ENCODE measurements around the gene WAC. TPM values are rescaled to one million over a fixed set of nuclear protein-coding genes. Genes with fewer than 3 reads are reported as not detected.
"Not testable (repeated sequence)": the region's sequence is repeated elsewhere in the genome, so short reads cannot be mapped to it uniquely, and the experiment has no call there.

WAC gene
- total RNA-seq, 1 donor from 2014 or later = 119 TPM

DNA sequence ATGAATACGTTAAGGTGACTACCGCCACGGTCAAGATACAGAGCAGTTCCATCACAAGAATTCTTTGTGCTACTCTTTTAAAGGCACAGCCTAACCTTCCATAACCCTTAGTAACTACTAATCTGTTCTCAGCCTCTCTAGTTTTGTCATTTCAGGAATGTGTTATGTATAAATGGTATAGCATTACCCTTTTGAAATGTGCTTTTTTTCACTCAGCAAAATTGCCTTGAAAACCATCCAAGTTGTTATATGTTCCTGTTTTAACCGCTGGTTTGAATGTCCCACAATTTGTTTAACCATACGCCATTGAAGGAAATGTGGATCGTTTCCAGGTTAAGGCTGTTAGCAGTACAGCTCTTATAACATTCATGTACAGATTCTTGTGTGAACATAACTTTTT lies 32.0 kb downstream of the WAC start:
- DNase-seq (ENCODE audit: low spot score) = no peak

DNA sequence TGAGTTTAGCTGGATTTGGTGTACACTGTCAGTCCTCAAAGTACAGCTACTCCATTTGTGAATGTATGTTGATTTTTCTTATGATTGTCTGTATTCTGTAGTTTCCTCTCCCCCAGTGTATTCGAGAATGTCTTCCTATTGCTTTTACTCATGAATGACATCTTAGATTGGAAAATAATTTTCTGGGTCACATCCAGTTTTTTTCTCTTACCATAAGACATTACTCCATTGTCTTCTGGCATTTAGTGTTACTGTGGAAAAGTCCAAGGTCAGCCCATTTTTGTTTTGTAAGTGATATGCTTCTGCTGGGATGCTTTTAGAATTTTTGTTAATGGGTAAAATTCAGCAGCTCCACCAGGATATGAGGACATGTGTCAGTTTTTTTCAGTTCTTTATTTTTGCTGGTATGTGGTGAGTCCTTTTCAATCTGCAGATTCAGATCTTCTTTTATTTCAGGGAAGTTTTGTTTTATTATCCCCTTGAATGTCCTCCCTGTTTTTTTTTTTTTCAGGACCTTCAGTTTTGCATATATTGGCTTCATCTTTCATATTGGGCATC lies 33.6 kb downstream of the WAC start:
- DNase-seq (ENCODE audit: low spot score) = no peak

DNA sequence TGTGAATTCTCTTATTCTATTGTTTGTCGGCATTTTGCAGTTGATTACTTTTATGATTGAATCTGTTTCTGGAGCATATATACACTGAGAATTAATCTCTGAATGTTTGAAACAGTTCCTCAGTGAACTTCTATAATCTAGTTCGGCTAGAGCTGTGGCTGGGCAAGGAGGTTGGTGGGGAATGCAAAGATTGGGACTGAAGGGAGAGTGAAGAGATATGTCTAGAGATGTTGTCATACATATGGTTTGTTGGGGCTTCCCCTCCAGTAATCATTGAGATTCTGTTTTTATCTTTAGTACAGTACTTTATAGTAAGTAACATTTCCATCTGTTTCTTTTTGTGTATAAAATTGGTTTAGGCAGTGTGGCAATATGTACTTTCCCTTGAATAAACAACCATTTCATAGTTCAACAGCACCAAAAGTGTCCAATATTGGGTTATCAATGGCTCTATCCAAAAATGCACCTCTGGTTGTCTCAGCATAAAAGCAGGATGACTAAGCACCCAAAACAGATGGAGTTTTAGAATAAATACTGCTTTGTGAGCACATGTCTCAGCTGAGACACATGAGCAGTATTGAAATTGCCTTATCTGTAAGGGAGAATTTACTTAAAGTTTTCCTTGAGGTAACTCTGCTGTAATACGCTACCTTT lies 36.7 kb downstream of the WAC start:
- no peak for DNase-seq (ENCODE audit: low spot score)

DNA sequence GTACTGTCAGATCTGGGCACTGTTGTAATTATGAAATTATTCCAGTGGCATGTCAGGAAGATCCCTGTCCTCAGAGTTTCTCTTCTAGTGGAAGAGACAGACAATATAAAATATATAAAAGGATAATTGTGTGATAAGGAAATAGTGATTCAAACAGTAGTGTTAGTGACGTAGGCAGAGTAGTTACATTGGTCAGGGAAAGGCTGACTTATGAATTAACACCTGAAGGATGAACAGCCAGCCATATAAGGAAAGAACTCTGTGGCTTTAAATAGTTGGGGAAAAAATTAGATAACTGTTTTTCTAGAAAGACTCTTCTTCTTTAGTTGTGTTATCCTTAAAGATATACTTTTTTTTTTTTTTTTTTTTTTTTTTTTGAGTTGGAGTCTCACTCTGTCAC lies 37.7 kb downstream of the WAC start:
- no peak for DNase-seq (ENCODE audit: low spot score)

DNA sequence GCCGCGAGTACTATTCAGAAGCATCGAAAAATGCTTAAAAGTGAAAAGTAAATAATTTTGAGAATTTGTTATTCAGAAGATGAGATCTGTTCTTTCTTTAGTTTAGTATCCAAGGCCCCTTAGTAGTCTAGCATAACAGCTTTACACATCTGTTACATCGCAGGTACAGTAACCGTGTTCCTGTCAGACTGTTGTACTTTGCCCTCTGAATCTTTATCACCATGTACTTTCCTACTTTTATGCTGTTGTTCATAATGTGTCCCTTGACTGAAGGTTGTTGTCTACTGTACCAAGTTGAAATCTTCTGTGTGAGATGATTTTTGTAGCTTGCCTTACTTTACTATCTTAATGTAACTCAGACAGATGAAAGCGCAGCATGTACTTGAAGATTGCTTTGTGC lies 38.3 kb downstream of the WAC start:
- no peak for DNase-seq (ENCODE audit: low spot score)

DNA sequence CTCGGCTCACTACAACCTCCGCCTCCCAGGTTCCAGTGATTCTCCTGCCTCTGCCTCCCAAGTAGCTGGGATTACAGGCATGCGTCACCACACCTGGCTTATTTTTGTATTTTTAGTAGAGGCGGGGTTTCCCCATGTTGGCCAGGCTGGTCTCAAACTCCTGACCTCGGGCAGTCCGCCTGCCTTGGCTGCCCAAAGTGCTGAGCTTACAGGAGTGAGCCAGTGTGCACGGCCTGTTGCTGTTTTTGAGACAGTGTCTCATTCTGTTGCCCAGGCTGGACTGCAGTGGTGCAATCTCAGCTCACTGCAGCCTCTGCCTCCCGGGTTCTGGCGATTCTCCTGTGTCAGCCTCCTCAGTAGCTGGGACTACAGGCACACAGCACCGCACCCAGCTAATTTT lies 41.3 kb downstream of the WAC start:
- DNase-seq (ENCODE audit: low spot score) = not testable (repeated sequence)

DNA sequence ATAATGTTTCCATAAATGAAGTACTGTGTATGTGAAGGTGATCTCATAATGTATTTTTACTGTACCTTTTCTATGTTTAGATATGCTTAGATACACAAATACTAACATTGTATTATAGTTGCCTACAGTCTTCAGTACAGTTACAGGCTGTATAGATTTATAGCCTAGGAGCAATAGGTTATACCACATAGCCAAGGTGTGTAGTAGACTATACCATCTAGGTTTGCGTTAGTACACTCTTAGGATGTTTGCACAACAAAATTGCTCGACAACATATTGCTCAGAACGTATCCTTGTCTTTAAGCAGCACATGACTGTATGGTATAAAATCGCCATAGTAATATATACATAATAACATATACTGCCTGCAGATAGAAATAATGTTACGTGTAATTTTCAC lies 42.9 kb downstream of the WAC start:
- DNase-seq (ENCODE audit: low spot score) = no peak

DNA sequence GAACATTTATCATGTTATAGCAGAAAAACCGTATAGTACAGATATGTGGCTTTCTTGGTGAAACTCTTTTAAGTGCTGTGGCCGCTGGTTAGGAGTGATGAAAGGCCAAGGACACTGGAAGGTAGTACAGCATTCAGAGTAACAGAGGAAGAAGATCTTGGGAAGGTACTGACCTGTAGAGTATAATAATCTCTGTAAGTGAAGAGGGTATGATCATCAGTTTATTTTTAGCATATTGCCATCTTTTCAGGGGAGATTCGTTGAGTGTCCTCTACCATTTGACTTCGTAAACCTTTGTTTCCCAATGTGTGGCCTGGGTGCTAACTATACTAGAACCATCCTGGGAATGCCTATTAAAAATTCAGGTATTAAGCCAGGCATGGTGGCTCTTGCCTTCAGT lies 44.6 kb downstream of the WAC start:
- no peak for DNase-seq (ENCODE audit: low spot score)

DNA sequence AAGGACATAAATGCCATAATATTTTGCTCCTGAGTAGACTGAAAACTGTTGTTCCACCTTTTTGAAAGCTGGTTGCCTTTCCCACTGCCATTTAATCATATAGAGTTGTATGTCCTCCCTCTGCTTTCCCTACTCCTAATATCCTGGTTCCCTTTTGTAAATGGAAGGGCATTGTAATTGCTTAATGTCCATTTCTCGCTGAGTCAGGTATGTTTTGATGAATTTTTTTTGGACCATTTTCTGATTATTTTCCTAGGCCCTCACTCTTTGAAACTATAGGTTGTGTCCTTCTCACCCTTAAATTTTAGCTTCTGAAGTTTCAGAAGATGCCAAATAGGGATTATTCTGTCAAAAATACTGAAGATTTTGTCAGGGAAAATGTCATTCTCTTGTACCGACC lies 45.5 kb downstream of the WAC start:
- DNase-seq (ENCODE audit: low spot score) = no peak

DNA sequence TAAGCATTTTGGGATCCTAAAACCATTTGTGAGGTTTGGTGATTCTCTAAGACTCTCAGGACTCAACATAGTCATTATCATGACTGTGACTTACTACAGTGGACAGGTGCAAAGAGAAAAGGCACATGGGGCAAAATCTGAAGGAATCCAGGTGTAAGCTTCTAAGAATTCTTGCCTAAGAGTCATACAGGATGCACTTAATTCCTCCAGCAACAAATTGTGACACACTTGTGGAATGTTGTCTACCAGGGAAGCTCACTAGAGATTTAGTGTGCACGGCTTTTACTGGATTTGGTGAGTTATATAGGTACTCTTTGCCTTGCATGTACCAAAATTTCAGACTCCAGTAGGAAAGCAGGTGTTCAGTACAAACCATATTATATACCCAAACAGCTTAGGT lies 47.9 kb downstream of the WAC start:
- DNase-seq (ENCODE audit: low spot score) = no peak

DNA sequence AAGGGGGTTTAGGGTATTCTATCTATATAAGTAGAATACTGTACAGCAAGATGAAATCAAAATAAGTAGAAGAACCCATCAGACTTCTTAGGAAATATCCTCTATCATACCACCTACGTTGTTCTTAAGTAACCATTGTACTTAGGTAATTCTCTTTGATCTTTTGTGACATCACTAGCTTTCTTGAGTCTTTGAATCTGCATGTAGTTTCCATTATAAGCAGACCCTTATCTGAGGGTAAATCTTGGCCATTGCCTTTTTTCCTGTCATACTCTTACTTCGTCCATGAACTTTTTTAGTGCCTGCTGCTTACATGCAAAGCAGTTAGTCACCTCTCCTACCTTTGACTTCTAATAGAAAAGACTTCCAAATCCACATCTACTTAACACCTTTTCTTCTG lies 49.0 kb downstream of the WAC start:
- DNase-seq (ENCODE audit: low spot score) = no peak

DNA sequence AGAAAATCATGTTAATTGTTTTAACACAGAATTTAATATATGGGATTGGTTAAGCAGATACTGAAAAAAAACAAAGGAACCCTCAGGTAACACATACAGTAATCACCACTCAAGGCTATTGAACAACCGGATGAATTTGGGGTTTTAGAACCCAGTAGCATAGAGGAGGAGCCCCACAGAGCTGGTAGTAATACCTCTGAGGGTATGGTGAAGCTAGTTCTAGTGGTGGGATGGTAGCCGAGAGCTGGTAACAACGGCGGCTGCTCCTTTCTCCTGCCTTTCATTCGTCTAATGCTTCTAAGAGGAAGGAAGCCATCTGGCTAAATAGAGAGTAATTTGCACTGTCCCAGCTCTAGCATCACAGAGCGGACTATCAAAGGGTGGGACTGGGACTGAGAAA lies 52.2 kb downstream of the WAC start:
- no peak for DNase-seq (ENCODE audit: low spot score)

DNA sequence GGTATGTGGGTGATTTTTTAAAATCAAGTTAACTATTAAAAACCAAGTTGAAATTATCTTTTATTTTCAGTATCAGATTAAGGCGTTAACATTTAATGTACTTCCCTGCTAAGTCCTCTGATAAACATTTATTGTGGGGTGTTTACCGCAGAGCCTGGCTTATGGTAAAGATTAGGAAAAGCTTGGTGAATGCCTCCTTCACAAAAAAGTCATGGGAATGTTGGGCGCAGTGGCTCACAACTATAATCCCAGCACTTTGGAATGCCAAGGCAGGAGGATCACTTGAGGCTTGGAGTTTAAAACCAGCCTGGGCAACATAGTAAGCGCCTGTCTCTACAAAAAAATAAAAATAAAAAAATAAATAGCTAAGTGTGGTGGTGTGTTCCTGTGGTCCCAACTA lies 53.3 kb downstream of the WAC start:
- DNase-seq (ENCODE audit: low spot score) = no peak

DNA sequence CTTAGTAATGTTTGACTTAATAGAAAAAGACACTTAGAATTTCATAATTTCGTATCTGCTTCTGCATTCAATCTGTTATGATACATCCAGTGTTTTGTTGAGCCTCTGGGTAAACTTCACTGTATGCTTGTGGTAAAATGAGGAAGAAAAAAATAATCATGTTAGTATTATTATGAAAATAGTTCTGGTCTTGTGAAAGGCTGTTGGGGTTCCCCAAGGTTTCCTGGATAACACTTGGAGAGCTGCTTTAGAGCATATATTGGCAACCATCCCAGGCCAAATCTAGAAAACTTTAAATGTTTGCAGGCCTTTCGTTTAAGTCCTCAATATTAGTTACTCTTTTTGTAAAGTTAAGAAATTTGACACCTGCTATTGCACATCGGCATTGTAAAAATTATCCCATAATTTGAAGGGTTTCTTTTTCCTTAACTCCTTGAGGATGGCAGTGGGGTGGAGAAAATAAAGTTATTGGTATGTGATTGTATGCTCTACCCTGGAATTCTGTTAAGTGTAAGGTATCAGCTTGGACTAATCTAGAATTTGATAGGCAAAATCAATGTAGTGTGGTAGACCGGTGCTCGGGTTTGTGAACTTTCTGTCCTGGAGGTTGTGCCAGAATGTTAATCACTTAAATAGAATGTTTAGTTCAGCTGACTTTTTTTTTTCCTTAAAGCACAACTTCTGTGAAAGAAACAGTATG lies 54.5 kb downstream of the WAC start:
- no peak for DNase-seq (ENCODE audit: low spot score)

DNA sequence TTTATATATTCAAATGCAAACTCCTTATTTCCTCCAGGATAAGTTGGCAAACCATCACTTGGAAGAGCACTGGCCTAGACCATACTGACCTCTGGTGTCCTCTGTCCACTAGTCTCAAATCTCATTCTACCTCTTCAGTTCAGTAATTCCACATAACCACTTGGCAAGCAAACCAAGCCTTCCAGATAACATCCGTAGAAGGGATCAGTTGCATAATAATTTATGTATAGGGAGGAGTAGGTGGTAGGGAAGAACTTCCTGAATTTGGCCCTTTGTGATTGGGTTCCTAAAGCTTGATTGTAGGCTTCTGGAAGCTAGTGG lies 55.0 kb downstream of the WAC start:
- no peak for DNase-seq (ENCODE audit: low spot score)

DNA sequence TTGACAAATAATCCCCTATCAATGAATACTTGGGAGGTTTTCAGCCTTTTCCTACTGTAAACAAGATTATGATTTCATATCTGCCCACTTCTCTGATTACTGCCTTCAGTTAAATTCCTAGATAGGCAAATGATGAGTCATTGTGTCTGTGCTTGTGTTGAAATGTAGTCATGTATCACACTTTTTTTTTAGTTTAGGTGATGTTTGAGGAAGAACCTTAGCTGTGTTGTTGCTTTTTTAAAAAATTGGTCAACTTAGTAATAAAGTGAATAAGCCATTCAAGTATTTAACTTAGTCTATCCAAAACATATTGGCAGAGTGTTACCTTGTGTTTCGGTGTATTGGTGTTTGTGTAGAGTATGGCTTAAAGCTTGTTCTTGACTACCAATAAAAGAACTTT lies 60.0 kb downstream of the WAC start:
- DNase-seq (ENCODE audit: low spot score) = no peak

DNA sequence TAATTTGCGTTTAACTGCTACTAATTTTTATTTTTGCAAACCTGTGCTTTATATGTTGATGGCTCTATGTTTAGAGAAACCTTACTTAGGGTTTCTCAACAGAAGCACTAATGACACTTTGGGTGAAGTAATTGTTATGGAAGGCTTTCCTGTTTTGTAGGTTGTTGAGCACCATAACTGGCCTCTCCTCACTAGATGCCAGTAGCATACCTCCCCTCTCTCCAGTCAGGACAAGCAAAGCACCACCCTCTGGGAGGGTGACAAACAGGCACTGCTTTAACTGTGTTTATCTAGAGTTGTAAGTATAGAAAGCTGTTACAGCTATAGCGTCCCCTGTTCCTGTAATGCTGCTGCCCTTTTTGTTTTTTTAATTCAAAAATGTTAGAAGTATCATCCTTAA lies 60.9 kb downstream of the WAC start:
- DNase-seq (ENCODE audit: low spot score) = no peak

DNA sequence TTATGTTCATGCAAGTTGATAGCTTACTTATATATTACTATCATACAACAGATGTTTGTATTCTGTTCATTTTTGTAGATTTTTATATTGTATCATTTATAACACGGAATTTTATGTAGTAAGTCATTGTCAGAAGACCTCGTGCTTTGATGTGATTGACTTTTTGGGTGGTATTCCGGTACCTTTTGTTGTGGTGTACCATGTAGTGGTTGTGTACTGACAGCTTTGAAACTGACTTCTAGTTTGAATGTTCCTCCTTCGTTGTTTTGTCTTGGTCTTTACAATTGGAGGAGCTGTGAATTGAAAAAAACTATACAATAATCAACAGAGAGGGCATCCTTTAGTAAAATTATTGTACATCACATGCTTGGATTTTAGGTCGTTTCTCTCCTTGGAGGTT lies 61.5 kb downstream of the WAC start:
- DNase-seq (ENCODE audit: low spot score) = no peak

DNA sequence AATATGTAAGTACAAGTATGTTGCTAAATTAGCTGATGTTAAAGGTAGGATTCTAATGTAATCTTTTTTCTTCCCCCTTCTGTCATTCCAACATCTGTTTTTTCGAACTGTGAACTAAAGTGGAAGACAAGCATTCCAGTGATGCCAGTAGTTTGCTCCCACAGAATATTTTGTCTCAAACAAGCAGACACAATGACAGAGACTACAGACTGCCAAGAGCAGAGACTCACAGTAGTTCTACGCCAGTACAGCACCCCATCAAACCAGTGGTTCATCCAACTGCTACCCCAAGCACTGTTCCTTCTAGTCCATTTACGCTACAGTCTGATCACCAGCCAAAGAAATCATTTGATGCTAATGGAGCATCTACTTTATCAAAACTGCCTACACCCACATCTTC lies 62.7 kb downstream of the WAC start:
- no peak for DNase-seq (ENCODE audit: low spot score)

DNA sequence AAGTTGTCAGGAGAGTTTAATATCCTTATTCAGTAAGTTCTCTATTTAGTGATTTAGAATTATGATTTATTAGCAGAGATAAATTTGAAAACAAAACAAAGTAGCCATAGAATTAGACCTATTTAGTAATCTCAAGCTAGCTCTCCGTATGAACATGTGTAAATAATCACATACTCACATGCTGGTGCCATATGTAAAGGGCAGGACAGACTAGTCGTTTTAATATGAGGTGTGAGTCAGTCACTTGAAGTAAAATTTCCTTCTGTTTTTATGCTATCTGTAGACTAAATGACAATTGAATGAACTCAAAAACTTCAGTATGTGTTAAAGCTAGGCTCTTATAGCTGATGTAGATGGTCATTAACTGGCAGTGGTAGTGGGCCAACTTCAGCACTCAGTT lies 67.1 kb downstream of the WAC start:
- no peak for DNase-seq (ENCODE audit: low spot score)

DNA sequence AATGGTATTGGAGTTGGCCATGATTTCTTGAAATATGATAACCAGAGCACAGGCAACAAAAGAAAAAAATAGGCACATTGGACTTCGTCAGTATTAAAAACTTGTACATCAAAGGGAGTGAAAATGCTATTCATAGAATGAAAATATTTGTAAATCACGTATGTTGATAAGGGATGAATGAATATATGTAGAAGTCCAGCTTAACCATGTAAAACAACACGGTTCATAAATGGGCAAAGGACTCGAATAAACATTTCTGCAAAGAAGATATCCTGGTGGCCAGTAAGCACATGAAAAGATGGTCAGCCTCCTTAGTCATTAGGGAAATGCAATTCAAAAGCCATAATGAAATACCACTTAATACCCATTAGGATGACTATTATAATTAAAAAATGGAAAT lies 68.1 kb downstream of the WAC start:
- DNase-seq (ENCODE audit: low spot score) = no peak

DNA sequence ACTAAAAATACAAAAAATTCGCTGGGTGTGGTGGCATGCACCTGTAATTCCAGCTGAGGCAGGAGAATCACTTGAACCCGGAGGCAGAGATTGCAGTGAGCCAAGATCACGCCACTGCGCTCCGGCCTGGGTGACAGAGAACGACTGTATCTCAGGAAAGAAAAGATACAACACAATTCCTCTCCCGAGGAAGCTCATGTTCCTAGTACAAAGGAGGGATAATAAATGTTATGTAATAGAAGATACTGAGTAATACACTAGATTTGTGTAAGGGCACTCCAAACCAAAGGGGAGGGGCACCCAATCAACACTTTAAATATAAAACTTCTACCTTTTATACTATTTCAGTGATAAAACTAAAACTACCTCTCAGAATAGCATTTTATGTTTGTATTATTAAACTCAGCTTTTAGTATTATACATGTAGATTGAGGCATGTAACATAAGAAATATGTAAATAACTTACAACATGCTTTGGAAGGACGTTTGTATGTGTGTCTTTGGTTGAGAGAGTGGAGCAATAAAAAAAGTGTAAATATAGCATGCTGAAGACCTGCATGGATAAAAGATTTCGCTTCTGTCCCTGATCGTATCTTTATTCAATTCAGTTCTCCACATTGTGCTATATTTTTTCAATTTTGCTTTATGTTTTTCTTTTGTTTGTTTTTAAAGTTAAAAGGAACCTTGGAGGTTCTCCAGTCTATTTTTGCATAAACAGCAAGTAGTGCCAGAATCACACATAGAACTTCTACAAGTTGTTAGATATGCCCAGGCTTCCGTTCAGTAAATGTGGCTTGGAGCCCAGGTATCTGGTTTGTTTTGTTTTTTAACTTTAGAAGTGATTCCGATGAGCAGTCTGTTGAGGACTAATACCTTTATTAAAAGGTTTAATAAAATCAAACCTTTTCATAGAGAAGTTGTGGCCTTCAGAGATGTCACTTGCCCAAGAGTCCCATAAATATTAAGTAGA lies 71.9 kb downstream of the WAC start:
- DNase-seq (ENCODE audit: low spot score) = no peak

DNA sequence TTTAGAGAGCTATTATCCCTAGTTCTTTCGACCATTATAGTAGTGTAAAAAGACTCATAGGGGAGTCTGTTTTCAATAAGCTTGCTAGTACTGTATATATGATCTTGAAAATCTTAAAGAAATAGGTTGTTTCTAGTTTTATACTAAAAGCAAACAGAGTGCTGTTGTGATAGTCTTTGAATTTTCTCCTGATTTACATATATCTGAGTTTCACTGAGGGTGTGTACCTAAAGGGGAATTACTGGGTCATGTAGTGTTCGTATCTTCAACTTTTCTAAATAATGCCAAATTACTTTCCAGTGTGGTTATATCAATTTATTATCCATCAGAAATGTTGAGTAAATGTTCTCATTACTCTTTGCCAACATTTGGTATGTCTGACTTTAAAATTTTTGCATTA lies 73.7 kb downstream of the WAC start:
- no peak for DNase-seq (ENCODE audit: low spot score)

Data from mucosa of gallbladder (tissue), 1 donor.